GM19463 (cell line): ENCODE measurements around the gene MVB12A.

Source experiments
- ATAC-seq: cut with Tn5 transposase; IDR thresholded peaks from one replicate; pipeline ENCODE4 v1.9.1; 2021; ENCODE audit warnings: mild to moderate bottlenecking, moderate library complexity; ENCODE audit not compliant: unreplicated experiment

The MVB12A gene

DNA sequence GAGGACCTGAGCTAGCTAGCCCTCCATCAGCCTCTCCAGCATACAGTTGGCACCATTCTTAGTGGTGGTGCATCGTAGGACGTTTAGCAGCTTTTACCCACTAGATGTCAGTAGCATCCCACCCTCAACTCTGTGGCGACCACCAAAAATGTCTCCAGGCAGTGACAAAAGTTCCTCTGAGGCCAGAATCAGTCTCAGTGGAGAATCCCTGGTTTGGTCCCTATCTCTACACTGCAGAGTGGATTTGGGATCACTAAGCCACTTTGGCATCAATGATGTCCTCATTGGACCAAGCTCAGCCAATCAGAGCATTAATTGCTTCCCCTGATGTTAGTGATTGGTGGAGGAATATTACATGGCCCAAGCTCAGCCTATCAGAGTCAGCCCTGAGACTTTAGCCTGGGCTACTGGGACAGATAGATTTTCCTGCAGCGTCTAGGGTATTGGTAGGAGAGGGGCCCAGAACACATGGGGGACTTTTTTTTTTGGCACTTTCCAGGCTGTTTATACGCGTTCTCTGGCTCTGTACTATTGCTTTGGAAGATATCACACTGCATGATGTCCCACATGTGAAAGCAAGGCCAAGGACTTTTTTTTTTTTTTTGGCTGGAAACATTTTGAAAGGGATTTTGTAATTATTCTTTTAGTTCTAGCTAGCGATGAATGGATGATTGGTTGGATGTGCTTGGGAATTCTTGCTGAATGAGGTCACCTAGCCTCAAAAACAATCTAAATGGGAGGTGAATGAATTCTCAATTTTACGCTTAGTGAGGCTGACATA is 21.6 kb downstream of the MVB12A start:
- ATAC-seq, result no peak

DNA sequence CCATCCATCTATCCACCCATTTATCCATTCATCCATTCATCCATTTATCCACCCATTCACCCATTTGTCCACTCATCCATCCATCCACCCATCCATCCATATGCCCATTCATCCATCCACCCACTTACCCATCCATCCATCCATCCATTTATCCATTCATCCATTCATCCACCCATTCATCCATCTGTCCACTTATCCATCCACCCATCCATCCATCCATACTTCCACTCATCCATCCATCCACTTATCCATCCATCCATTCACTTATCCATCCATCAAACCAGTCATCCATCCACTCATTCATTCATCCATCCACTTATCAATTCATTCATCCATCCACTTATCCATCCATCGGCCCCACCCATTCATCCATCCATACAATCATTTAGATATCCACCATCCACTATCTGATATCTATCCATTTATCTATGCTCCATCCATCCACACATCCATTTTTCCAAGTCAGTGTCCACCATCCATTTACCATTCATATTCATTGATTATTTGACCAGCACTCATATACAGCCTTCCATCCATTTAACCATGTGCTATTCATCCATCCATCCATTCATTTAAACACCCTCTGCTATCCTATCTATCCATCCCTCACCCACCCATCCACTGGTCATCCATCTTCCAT is 25.8 kb downstream of the MVB12A start:
- ATAC-seq, result no peak

GRCh38 chr19:17447704-17448130 is 27.9 kb downstream of the MVB12A start:
- ATAC-seq, result no peak

GRCh38 chr19:17448131-17448967 is 28.5 kb downstream of the MVB12A start, which contains the start of gene TMEM221:
TSS of gene TMEM221 (minus strand) at chr19:17448668. CDS start at chr19:17448462, 206 bp downstream.
- no peak for ATAC-seq

DNA sequence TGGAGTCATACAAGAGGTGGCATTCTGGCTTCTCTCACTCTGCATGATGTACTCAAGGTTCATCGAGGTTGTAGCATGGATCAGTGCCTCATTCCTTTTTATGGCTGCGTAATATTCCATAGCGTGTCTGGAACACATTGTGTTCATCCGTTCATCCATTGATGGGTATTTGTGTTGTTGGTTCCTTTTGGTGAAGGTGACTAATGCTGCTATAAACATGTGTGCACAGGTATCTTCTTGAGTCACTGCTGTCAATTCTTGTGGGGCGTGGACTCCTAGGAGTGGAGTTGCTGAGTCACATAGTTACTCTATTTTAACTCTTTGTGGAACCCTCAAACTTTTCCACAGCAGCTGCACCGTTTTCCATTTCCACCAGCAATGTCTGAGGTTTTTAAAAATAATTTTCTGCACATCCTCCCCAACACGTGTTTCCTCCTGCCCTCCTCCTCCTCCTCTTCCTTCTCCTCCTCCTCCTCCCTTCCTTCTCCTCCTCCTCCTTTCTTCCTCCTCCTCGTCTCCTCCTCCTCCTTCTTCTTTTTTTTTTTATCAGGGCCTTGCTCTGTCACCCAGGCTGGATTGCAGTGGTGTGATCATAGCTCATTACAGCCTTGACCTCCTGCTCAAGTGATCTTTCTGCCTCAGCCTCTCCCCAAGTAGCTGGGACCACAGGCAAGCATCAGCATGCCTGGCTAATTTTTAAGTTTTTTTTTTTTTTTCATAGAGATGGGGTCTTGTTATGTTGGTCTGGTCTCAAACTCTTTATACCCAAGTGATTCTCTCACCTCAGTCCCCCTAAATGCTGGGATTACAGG is 30.6 kb downstream of the MVB12A start:
- ATAC-seq, result no peak

DNA sequence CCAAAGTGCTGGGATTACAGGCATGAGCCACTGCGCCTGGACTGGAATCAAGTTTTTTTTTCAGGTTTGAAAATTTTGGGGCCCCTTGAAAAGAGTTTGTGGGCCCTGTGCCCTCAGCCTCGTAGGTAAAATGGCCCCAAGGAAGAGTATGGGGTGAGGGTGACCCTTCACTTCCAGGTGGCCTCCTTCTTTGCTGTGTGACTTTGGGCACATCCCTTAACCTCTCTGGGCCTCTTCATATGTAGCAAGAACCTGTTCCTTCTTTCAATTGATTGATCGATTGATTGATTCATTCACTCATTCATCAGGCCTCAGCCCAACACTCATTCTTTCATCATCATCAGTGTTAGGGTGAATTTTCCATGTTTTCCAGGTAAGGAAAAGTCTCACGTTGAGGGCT is 32.0 kb downstream of the MVB12A start:
- no peak for ATAC-seq

DNA sequence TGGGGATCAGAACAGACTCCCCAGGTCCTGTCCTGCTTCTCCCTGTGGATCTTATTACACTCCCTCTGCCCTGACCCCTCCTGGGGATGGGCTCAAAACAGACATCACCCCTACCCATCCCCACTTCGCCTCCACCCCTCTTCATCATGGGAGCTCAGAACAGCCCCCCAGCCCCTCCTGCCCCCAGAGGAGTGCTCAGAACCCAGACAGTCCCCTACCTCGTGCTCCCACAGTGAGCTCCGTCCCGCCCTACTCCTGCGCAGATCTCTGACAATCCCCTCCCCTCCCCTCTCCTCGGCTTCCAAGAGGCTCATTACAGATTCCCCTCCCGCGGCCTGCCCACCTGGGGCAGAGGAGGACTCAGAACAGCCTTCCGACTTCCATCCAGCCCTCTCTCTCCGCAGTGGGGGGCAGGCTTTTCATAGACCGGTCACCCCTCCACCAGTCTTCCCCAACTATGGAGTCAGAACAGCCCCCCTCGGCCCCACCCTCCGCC is 34.8 kb downstream of the MVB12A start:
- ATAC-seq, result no peak

DNA sequence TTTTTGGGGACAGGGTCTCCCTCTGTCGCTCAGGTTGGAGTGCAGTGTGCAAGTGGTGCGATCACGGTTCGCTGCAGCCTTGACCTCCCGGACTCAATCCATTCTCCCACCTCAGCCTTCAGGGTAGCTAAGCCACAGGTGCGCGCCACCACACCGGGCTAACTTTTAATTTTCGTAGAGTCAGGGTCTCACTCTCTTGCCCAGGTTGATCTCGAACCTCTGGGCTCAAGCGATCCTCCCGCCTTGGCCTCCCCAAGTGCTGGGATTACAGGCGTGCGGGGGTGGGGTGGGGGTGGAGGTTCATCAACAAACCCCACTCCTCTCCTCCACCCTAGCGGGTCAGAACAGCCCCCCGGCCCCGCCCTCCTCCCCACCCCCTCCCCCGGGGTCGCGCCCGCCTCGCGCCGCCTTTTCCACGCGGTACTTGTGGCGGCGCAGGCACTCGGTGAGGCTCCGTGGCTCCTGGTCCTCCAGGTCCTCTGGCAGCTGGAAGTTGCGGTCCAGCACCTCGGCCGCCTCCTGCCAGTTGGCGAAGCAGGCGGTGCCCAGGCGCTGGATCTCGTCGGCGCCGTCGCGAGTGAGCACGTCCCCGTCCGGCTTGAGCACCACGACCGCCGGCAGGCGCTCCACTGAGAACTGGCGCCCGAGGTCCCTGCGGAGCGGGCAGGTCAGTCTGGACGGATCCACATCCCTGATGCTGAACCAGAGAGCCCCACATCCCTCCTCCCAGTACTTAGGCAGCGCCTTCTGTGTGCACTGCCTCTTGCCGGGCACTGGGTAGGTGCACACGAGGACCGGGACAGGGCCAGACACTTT is 35.7 kb downstream of the MVB12A start:
- no peak for ATAC-seq

DNA sequence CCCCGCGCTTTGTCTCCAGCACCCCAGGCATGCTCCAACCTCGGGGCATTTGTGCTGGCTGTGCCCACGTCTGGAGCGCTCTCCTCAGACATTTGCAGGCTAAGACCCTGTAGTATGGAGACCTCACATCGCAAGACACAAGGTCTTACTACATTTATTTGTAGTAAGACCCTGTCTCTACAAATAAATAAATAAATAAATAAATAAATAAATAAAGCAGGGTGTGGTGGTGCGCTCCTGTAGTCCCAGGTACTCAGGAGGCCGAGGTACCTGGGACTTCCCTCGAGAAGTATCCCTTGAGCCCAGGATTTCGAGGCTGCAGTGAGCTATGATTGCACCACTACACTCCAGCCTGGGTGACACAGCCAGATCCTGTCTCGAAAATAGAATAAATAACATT is 36.3 kb downstream of the MVB12A start:
- no peak for ATAC-seq

DNA sequence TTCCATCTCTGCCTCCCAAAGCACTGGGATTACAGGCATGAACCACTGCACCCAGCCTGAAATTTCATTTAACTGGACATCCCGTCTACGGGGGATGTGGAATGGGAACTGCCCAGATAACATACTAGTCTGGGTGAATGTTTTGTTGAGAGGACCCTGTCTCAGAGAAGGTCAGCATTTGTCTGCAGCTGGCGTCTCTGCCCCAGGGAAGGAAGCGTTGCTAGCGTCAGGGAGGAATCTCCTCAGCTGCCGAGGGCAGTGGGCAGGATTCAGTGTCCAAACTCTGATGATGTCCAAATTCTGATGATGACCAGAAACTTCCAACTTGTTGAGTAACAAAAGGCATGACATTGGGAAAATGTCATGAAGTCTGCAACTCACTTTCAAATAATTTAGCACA is 37.8 kb downstream of the MVB12A start:
- no peak for ATAC-seq

- ATAC-seq, result no peak
These were observed 39.1 kb downstream of the MVB12A start for GRCh38 chr19:17458970-17459369.

DNA sequence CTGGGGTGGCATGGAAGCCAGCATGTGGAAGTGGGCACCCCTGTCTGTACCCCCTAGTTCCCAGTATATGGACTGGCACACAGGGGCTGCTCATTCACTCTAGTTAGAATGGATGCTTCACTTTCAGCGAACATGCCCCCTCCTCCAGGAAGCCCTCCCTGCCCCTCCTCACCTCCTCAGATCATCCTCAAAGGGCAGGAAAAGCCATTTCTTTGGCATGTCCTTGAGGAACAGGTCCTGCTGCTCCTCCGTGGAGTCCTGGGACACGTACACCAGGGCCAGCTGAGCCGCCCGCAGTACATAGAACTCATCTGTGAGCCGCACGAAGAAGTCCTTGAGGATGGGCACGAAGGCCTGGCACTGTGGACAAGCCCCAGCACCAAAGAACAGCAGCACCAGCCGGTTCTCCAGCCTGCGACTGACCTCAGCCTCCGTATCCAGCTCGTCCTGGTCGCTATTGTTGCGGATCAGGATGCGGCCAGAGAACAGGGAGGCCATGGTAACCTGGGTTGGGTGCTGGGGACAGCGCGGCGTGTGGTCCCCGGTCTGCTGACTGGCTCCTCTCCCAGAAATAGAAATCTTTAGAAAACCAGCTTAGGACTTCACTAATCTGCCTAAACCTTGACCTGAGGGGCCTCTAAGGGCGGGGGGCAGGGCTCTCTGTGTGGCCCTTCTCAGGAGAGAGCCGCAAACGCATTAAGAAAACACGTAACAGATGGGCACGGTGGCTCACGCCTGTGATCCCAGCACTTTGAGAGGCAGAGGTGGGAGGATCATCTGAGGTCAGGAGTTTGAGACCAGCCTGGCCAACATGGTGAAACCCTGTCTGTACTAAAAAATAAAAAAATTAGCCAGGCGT is 40.8 kb downstream of the MVB12A start, which contains the start of gene NXNL1:
Gene NXNL1 (minus strand): TSS at position 555 of the 859 bp plus-strand sequence. CDS start 57 bp downstream, at position 498.
- no peak for ATAC-seq

DNA sequence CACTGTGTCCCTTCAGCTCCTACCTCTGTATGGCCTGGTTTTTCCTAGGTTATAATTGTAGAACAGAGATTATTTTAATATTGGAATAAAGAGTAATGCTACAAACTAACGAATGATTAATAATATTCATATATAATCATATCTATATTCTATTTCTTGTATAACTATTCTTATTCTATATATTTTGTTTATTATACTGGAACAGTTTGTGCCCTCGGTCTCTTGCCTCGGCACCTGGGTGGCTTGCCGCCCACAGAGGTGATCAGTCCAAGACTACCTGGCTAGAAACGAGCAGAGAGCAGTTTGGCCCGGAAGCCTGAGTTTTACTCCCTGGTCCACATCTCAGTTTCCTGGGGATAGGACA is 46.6 kb downstream of the MVB12A start:
- no peak for ATAC-seq

DNA sequence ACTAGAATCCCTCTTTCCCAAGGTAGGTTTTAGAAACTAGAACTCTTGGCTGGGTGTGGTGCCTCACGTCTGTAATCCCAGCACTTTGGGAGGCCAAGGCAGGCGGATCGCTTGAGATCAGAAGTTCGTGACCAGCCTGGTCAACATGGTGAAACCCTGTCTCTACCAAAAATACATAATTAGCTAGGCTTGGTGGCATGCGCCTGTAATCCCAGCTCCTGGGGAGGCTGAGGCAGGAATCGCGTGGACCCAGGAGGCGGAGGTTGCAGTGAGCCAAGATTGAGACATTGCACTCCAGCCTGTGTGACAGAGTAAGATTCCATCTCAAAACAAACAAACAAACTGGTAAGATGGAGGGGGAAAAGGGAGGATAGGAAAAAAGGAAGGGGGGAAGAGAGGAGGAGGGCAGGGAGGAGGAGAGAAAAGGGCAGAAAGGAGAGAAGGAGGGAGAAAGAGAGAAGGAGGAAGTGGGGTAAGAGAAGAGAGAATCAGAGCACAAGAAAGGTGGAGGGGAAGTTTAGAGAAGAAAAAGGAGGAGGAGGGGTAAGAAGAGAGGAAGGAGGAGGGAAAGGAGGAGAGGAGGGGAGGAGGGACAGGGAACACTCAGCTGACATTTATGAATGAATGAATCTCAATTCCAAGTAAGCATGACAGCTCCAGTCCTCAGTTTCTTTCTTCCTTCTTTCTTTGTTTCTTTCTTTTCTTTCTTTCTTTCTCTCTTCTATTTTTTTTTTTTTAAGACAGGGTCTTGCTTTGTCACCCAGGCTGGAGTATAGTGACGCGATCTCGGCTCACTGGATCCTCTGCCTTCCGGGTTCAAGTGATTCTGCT is 47.8 kb downstream of the MVB12A start:
- no peak for ATAC-seq

GRCh38 chr19:17468302-17469091 is 48.6 kb downstream of the MVB12A start:
- ATAC-seq, result no peak

DNA sequence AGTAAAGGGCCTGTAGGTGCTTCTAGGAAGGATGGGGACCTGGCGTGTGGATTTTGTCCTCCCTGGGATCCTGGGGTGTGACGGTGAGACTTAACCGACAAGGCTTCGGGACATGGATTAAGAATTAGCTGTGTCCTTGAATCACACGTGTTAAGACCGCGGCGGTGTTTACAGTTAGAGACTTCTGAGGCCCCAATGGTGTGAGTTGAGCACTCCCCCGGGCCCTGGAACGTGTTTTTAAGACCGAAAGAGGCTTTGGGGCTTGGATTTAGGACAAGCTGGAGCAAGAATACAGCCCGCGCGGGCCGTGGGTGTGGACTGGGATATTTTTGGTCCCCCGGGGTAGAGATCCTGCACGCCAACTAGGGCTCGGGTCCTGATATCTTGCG is 49.2 kb downstream of the MVB12A start:
- no peak for ATAC-seq

- ATAC-seq, result peak; percentile 46
These were observed 49.7 kb downstream of the MVB12A start for GRCh38 chr19:17469481-17470067.
